Hepatocyte (in vitro differentiated cells): ENCODE measurements around the gene SERPING1. TPM values are rescaled to one million over a fixed set of nuclear protein-coding genes. Genes with fewer than 3 reads are reported as not detected.

Experiments used
- DNase-seq: peaks from one replicate; pipeline ENCODE4 v3.0.0-alpha.2; 2016; ENCODE audit warnings: low spot score
- H2AFZ ChIP-seq: fragments of 200-600 bp; sonication (generic); 2 replicates; pipeline ENCODE4 v1.6.0; 2016; ENCODE audit warnings: antibody characterized with exemption, mild to moderate bottlenecking
- H3K27ac ChIP-seq: fragments of 200-600 bp; sonication (generic); 2 replicates; pipeline ENCODE4 v1.5.1; 2016; ENCODE audit warnings: mild to moderate bottlenecking
- H3K27me3 ChIP-seq: fragments of 200-600 bp; sonication (generic); 2 replicates; pipeline ENCODE4 v1.6.1; 2016
- H3K36me3 ChIP-seq: fragments of 200-600 bp; sonication (generic); replicated peaks from 2 replicates; pipeline ENCODE4 v1.5.1; 2016; ENCODE audit warnings: low read depth; ENCODE audit not compliant: insufficient read depth
- H3K4me1 ChIP-seq: fragments of 200-600 bp; sonication (generic); 2 replicates; pipeline ENCODE4 v1.5.1; 2016; ENCODE audit warnings: mild to moderate bottlenecking, moderate library complexity; ENCODE audit not compliant: insufficient read depth
- H3K4me2 ChIP-seq: fragments of 200-600 bp; sonication (generic); 2 replicates; pipeline ENCODE4 v1.6.0; 2016
- H3K4me3 ChIP-seq: fragments of 200-600 bp; sonication (generic); 2 replicates; pipeline ENCODE4 v1.5.1; 2016; ENCODE audit warnings: mild to moderate bottlenecking
- H3K79me2 ChIP-seq: fragments of 200-600 bp; sonication (generic); 2 replicates; pipeline ENCODE4 v1.6.0; 2017; ENCODE audit warnings: mild to moderate bottlenecking
- H3K9me2 ChIP-seq: fragments of 200-600 bp; sonication (generic); replicated peaks from 2 replicates; pipeline ENCODE4 v1.6.0; 2017; ENCODE audit warnings: mild to moderate bottlenecking; ENCODE audit not compliant: insufficient read depth
- H3K9me3 ChIP-seq: fragments of 200-600 bp; sonication (generic); 2 replicates; pipeline ENCODE4 v1.5.1; 2016; ENCODE audit warnings: low read depth, mild to moderate bottlenecking
- H4K20me1 ChIP-seq: fragments of 200-600 bp; sonication (generic); 2 replicates; pipeline ENCODE4 v1.6.0; 2016; ENCODE audit warnings: mild to moderate bottlenecking; ENCODE audit not compliant: insufficient read depth, poor library complexity, severe bottlenecking
- CTCF ChIP-seq: fragments of 200-600 bp; sonication (generic); IDR thresholded peaks from 2 replicates; pipeline ENCODE4 v1.5.1; 2016; ENCODE audit warnings: antibody characterized with exemption, mild to moderate bottlenecking; ENCODE audit not compliant: poor library complexity
- EZH2 ChIP-seq: fragments of 200-600 bp; sonication (generic); IDR thresholded peaks from 2 replicates; pipeline ENCODE4 v1.6.1; 2016; ENCODE audit warnings: antibody characterized with exemption, mild to moderate bottlenecking, borderline replicate concordance
- EZH2phosphoT487 ChIP-seq: fragments of 200-600 bp; sonication (generic); IDR thresholded peaks from one replicate; pipeline ENCODE4 v1.6.1; 2018; ENCODE audit warnings: antibody characterized with exemption, mild to moderate bottlenecking, low read depth, moderate library complexity; ENCODE audit not compliant: unreplicated experiment, severe bottlenecking
- WGBS: methylation state at CpG from one replicate; pipeline ENCODE4 v1.1.6; 2016; ENCODE audit warnings: low lambda C conversion rate; ENCODE audit errors: missing lambda C conversion rate; 5-methylcytosine and 5-hydroxymethylcytosine counted together
- polyA plus RNA-seq: library from polyadenylated mRNA; unstranded; fragments of >200 nt; fragmentation: Nextera tagmentation; extraction: Ambion mirVana; gene quantifications from 2 replicates; pipeline ENCODE4 v1.2.1, GENCODE V29; 2016
- total RNA-seq: library from RNA; depleted of rRNA; stranded (reverse); fragments of >200 nt; gene quantifications from 2 replicates; pipeline ENCODE4 v1.2.3, GENCODE V29; 2014

SERPING1 gene
- total and polyA plus RNA-seq, 2 experiments from 2014 or later = 129 to 445 TPM

GRCh38 chr11:57574061-57574460 lies 23.4 kb upstream of the SERPING1 start:
- no peaks in the 10 kb centered on the region for H4K20me1 ChIP-seq
- H2AFZ ChIP-seq = no peak overlapping the region
- no peak overlapping the region for H3K27ac ChIP-seq
- DNase-seq = no peak
- H3K4me3 ChIP-seq = no peak overlapping the region
- no peaks in the 10 kb centered on the region for H3K27me3 ChIP-seq
- no peaks in the 10 kb centered on the region for H3K9me2 ChIP-seq
- H3K79me2 ChIP-seq = no peaks in the 10 kb centered on the region
- no peak overlapping the region for H3K4me2 ChIP-seq
- no peaks in the 10 kb centered on the region for H3K36me3 ChIP-seq
- H3K9me3 ChIP-seq = no peaks in the 10 kb centered on the region
- H3K4me1 ChIP-seq = peaks cover 2% of the 10 kb centered on the region
- TF ChIP-seq EZH2 (no peak), EZH2phosphoT487 (no peak), CTCF (no peak)
- 60% methylated on average over 4 of the region's 4 CpGs for WGBS

GRCh38 chr11:57584341-57584740 lies 13.1 kb upstream of the SERPING1 start:
- H3K4me3 ChIP-seq = no peak overlapping the region
- H3K4me1 ChIP-seq = no peaks in the 10 kb centered on the region
- TF ChIP-seq EZH2phosphoT487 (no peak), CTCF (no peak), EZH2 (no peak)
- WGBS = 62% methylated on average over 9 of the region's 9 CpGs
- no peaks in the 10 kb centered on the region for H3K27me3 ChIP-seq
- H3K36me3 ChIP-seq = no peaks in the 10 kb centered on the region
- no peaks in the 10 kb centered on the region for H3K79me2 ChIP-seq
- H3K9me3 ChIP-seq = no peaks in the 10 kb centered on the region
- DNase-seq = no peak
- no peaks in the 10 kb centered on the region for H3K9me2 ChIP-seq
- H3K27ac ChIP-seq = no peak overlapping the region
- no peak overlapping the region for H3K4me2 ChIP-seq
- H2AFZ ChIP-seq = no peak overlapping the region
- H4K20me1 ChIP-seq = no peaks in the 10 kb centered on the region

- no peak overlapping the region for H3K4me2 ChIP-seq
- no peak for TF ChIP-seq EZH2
- TF ChIP-seq CTCF = no peak
- no peak for TF ChIP-seq EZH2phosphoT487
Measured at GRCh38 chr11:57585301-57585700, 12.2 kb upstream of the SERPING1 start.

GRCh38 chr11:57586711-57587245 lies 10.7 kb upstream of the SERPING1 start:
- H3K36me3 ChIP-seq = no peaks in the 10 kb centered on the region
- no peaks in the 10 kb centered on the region for H4K20me1 ChIP-seq
- no peaks in the 10 kb centered on the region for H3K27me3 ChIP-seq
- H3K27ac ChIP-seq = no peak overlapping the region
- 89% methylated on average over 1 of the region's 2 CpGs for whole genome bisulfite sequencing
- H3K9me3 ChIP-seq = no peaks in the 10 kb centered on the region
- no peaks in the 10 kb centered on the region for H3K4me1 ChIP-seq
- H3K4me3 ChIP-seq = no peak overlapping the region
- no peaks in the 10 kb centered on the region for H3K9me2 ChIP-seq
- no peak overlapping the region for H2AFZ ChIP-seq
- no peaks in the 10 kb centered on the region for H3K79me2 ChIP-seq
- DNase-seq = no peak
- H3K4me2 ChIP-seq = no peak overlapping the region
- no peak for TF ChIP-seq EZH2
- TF ChIP-seq EZH2phosphoT487 = no peak
- TF ChIP-seq CTCF = no peak

More at GRCh38 chr11:57585301-57585700, 12.2 kb upstream of the SERPING1 start:
- no peak overlapping the region for H3K27ac ChIP-seq
- H3K4me3 ChIP-seq = no peak overlapping the region
- H3K36me3 ChIP-seq = no peaks in the 10 kb centered on the region
- H4K20me1 ChIP-seq = no peaks in the 10 kb centered on the region
- no peak for DNase-seq
- no peaks in the 10 kb centered on the region for H3K79me2 ChIP-seq
- H3K9me2 ChIP-seq = no peaks in the 10 kb centered on the region
- H3K27me3 ChIP-seq = no peaks in the 10 kb centered on the region
- H3K4me1 ChIP-seq = no peaks in the 10 kb centered on the region
- H2AFZ ChIP-seq = no peak overlapping the region
- H3K9me3 ChIP-seq = no peaks in the 10 kb centered on the region
